K562 (cell line): ENCODE results near the gene ULK3. TPM values are rescaled to one million over a fixed set of nuclear protein-coding genes. Genes with fewer than 3 reads are reported as not detected.
A peak's percentile ranks its signal among the peaks of the same experiment; 100 is the strongest.

Experiments used
- ASH1L ChIP-seq: fragments of 450-650 bp; IDR thresholded peaks from 2 replicates; pipeline ENCODE4 v1.6.1; 2018; ENCODE audit warnings: borderline replicate concordance, mild to moderate bottlenecking, low read depth; ENCODE audit not compliant: partially characterized antibody
- BCL6 ChIP-seq: fragments of 250-450 bp; sonication (Bioruptor Pico); IDR thresholded peaks from 2 replicates; pipeline ENCODE4 v1.4.0; 2020
- CBX1 ChIP-seq: sonication (generic); IDR thresholded peaks from 2 replicates; pipeline ENCODE4 v1.6.1; 2016; ENCODE audit warnings: antibody characterized with exemption, low read depth, mild to moderate bottlenecking
- DNMT1 ChIP-seq: fragments of 450-650 bp; IDR thresholded peaks from 2 replicates; pipeline ENCODE4 v1.6.1; 2016; ENCODE audit warnings: antibody characterized with exemption, mild to moderate bottlenecking
- ELF2 ChIP-seq: fragments of 250-450 bp; sonication (Bioruptor Pico); IDR thresholded peaks from 2 replicates; pipeline ENCODE4 v1.5.0; 2021; ENCODE audit warnings: mild to moderate bottlenecking
- FOXJ3 ChIP-seq: sonication (generic); formaldehyde crosslinking; IDR thresholded peaks from 2 replicates; pipeline ENCODE4 v1.4.0; 2020; ENCODE audit warnings: mild to moderate bottlenecking, missing genetic modification reagents
- PHB2 ChIP-seq: fragments of 450-650 bp; IDR thresholded peaks from 2 replicates; pipeline ENCODE4 v1.6.1; 2017; ENCODE audit warnings: low read depth
- PRPF4 ChIP-seq: fragments of 200-400 bp; formaldehyde crosslinking; IDR thresholded peaks from one replicate; pipeline ENCODE4 v1.6.1; 2017; ENCODE audit warnings: low read length, low read depth, mild to moderate bottlenecking; ENCODE audit not compliant: insufficient read depth, poor library complexity, severe bottlenecking
- PTBP1 ChIP-seq: fragments of 200-400 bp; formaldehyde crosslinking; IDR thresholded peaks from 2 replicates; pipeline ENCODE4 v1.6.1; 2017; ENCODE audit warnings: low read depth, low read length
- RBM39 ChIP-seq: fragments of 200-400 bp; formaldehyde crosslinking; optimal IDR thresholded peaks from 2 replicates; pipeline ENCODE3; 2018; ENCODE audit warnings: low read depth, low read length
- SREBF2 ChIP-seq: sonication (generic); formaldehyde crosslinking; IDR thresholded peaks from 2 replicates; pipeline ENCODE4 v1.4.0; 2020; ENCODE audit warnings: mild to moderate bottlenecking, missing genetic modification reagents
- TBP ChIP-seq: optimal IDR thresholded peaks from 2 replicates; pipeline ENCODE3; 2011; ENCODE audit warnings: low read depth, low read length, improper control_type of control experiment
- ZNF224 ChIP-seq: sonication (generic); formaldehyde crosslinking; IDR thresholded peaks from 2 replicates; pipeline ENCODE4 v1.8.0; 2022; ENCODE audit warnings: mild to moderate bottlenecking, missing genetic modification reagents
- ZNF274 ChIP-seq: IDR thresholded peaks from 2 replicates; pipeline ENCODE4 v1.6.1; 2011; ENCODE audit warnings: low read depth, mild to moderate bottlenecking, low read length, moderate library complexity, borderline replicate concordance
- ZNF830 ChIP-seq: fragments of 250-450 bp; sonication (Bioruptor Pico); IDR thresholded peaks from 2 replicates; pipeline ENCODE4 v1.5.0; 2021; ENCODE audit warnings: mild to moderate bottlenecking
- polyA plus RNA-seq, 8 experiments: library from polyadenylated mRNA; depleted of rRNA in 4 of 8; stranded (reverse) in 5 of 8; unstranded in 3 of 8; fragments of >200 nt; fragmentation: Nextera tagmentation in 2 of 8; fragmentation: Illumina TruSeq in 1 of 8; extraction: Ambion mirVana in 2 of 8; extraction: Trizol in 1 of 8; gene quantifications; 2 replicates each; pipeline versions ENCODE4 v1.2.1 to v1.2.3, GENCODE V29; 2011 to 2014; ENCODE audit warnings: inconsistent platforms in 1 of 8, missing spikeins in 1 of 8
- total RNA-seq, 7 experiments: library from RNA; depleted of rRNA in 6 of 7; stranded (reverse); fragments of >200 nt in 6 of 7; fragmentation: Illumina TruSeq in 2 of 7; extraction: Trizol in 2 of 7; gene quantifications; 2 replicates each; pipeline versions ENCODE4 v1.2.1 to v1.2.3, GENCODE V29; 2011 to 2021; ENCODE audit warnings: low replicate concordance in 1 of 7
- TF ChIP-seq, protein P1 (sequence below): fragments of 250-450 bp; sonication (Bioruptor Pico); IDR thresholded peaks from 2 replicates; pipeline ENCODE4 v1.4.0; 2020
- TF ChIP-seq, protein P2 (sequence below): fragments of 450-650 bp; IDR thresholded peaks from one replicate; pipeline ENCODE4 v1.6.1; 2018; ENCODE audit warnings: mild to moderate bottlenecking, moderate library complexity; ENCODE audit not compliant: partially characterized antibody
- TF ChIP-seq, protein P3 (sequence below): sonication (generic); formaldehyde crosslinking; IDR thresholded peaks from 2 replicates; pipeline ENCODE4 v1.8.0; 2022; ENCODE audit warnings: mild to moderate bottlenecking, missing genetic modification reagents
- TF ChIP-seq, protein P4 (sequence below): fragments of 450-650 bp; IDR thresholded peaks from 2 replicates; pipeline ENCODE4 v1.6.1; 2018; ENCODE audit warnings: mild to moderate bottlenecking, low read depth; ENCODE audit not compliant: partially characterized antibody

ULK3 gene
- total and polyA plus RNA-seq, 9 of the 15 experiments (the other 6 are each of a cell fraction or from before 2014, with no cell fraction given), result 0.68 to 68.0 (median 34.9) TPM

DNA sequence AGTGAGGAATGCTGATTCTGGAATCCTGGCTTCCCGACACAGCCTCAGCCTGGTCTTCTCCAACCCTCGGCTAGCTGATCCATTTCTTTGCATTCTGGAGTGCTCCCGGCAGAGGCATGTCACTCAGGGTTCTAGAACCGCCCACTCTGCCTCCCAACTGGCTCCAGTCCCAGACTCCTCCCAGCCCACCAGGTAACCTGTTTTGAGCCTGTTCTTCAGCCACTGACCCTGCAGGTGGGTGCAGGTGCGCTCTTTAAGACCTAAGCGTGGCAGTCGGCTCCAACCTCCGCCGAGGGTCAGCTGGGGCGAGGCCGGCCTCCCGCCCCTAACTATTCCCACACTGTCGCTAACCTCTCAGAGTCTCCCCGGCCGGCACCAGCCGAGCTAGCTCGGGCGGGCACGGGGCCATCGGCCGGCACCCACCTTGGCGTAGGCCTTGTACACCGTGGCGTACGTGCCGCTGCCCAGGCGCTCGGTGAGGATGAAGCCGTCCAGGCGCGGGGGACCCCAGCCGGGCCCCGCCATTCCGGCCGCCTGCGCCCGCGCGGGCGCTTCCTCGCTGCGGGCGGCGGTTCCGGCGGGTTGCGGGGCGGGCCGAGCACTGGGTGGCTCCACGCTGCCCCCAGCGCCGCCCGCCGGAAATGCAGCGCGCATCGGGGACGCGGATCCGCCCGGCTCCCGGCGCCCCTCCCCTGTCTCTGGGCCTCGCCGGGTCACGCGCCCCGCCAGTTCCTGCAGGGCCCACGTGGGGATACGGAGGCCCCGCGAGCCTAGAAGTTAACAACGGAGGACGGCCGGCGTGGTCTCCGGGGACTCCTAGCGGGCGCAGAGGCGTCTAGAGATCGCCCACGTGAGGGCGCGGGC lies at the start of gene ULK3 (continued):
- TF ChIP-seq, protein P1, sequence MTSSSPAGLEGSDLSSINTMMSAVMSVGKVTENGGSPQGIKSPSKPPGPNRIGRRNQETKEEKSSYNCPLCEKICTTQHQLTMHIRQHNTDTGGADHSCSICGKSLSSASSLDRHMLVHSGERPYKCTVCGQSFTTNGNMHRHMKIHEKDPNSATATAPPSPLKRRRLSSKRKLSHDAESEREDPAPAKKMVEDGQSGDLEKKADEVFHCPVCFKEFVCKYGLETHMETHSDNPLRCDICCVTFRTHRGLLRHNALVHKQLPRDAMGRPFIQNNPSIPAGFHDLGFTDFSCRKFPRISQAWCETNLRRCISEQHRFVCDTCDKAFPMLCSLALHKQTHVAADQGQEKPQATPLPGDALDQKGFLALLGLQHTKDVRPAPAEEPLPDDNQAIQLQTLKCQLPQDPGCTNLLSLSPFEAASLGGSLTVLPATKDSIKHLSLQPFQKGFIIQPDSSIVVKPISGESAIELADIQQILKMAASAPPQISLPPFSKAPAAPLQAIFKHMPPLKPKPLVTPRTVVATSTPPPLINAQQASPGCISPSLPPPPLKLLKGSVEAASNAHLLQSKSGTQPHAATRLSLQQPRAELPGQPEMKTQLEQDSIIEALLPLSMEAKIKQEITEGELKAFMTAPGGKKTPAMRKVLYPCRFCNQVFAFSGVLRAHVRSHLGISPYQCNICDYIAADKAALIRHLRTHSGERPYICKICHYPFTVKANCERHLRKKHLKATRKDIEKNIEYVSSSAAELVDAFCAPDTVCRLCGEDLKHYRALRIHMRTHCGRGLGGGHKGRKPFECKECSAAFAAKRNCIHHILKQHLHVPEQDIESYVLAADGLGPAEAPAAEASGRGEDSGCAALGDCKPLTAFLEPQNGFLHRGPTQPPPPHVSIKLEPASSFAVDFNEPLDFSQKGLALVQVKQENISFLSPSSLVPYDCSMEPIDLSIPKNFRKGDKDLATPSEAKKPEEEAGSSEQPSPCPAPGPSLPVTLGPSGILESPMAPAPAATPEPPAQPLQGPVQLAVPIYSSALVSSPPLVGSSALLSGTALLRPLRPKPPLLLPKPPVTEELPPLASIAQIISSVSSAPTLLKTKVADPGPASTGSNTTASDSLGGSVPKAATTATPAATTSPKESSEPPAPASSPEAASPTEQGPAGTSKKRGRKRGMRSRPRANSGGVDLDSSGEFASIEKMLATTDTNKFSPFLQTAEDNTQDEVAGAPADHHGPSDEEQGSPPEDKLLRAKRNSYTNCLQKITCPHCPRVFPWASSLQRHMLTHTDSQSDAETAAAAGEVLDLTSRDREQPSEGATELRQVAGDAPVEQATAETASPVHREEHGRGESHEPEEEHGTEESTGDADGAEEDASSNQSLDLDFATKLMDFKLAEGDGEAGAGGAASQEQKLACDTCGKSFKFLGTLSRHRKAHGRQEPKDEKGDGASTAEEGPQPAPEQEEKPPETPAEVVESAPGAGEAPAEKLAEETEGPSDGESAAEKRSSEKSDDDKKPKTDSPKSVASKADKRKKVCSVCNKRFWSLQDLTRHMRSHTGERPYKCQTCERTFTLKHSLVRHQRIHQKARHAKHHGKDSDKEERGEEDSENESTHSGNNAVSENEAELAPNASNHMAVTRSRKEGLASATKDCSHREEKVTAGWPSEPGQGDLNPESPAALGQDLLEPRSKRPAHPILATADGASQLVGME (CRISPR knock-in tag), result no peak
- no peak for TF ChIP-seq ZNF830 (CRISPR knock-in tag)
- peak; percentile 61 for TF ChIP-seq TBP
- no peak for TF ChIP-seq RBM39
- TF ChIP-seq PRPF4, result no peak
- no peak for TF ChIP-seq SREBF2 (CRISPR knock-in tag)
- TF ChIP-seq, protein P2, sequence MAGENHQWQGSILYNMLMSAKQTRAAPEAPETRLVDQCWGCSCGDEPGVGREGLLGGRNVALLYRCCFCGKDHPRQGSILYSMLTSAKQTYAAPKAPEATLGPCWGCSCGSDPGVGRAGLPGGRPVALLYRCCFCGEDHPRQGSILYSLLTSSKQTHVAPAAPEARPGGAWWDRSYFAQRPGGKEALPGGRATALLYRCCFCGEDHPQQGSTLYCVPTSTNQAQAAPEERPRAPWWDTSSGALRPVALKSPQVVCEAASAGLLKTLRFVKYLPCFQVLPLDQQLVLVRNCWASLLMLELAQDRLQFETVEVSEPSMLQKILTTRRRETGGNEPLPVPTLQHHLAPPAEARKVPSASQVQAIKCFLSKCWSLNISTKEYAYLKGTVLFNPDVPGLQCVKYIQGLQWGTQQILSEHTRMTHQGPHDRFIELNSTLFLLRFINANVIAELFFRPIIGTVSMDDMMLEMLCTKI, result no peak
- no peak for TF ChIP-seq ZNF224 (CRISPR knock-in tag)
- no peak for TF ChIP-seq ZNF274
- TF ChIP-seq ASH1L, result no peak
- TF ChIP-seq DNMT1, result no peak
- no peak for TF ChIP-seq PHB2
- TF ChIP-seq, protein P3, sequence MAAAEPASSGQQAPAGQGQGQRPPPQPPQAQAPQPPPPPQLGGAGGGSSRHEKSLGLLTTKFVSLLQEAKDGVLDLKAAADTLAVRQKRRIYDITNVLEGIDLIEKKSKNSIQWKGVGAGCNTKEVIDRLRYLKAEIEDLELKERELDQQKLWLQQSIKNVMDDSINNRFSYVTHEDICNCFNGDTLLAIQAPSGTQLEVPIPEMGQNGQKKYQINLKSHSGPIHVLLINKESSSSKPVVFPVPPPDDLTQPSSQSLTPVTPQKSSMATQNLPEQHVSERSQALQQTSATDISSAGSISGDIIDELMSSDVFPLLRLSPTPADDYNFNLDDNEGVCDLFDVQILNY, result peak; percentile 68
- no peak; the same call in 1 of the 2 replicates for TF ChIP-seq ELF2
- peak; percentile 9; the same call in 1 of the 2 replicates for TF ChIP-seq CBX1
- TF ChIP-seq, protein P4, sequence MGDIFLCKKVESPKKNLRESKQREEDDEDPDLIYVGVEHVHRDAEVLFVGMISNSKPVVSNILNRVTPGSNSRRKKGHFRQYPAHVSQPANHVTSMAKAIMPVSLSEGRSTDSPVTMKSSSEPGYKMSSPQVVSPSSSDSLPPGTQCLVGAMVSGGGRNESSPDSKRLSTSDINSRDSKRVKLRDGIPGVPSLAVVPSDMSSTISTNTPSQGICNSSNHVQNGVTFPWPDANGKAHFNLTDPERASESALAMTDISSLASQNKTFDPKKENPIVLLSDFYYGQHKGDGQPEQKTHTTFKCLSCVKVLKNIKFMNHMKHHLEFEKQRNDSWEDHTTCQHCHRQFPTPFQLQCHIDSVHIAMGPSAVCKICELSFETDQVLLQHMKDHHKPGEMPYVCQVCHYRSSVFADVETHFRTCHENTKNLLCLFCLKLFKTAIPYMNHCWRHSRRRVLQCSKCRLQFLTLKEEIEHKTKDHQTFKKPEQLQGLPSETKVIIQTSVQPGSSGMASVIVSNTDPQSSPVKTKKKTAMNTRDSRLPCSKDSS, result no peak
- no peak for TF ChIP-seq FOXJ3 (CRISPR knock-in tag)
- TF ChIP-seq BCL6, result no peak
- TF ChIP-seq PTBP1, result no peak
